Renal pelvis (tissue), 12 donors: ENCODE results near the gene STAT4. TPM values are rescaled to one million over a fixed set of nuclear protein-coding genes. Genes with fewer than 3 reads are reported as not detected.
A peak's percentile ranks its signal among the peaks of the same experiment; 100 is the strongest.

ENCODE experiments used
- DNase-seq: peaks from one replicate; pipeline ENCODE4 v3.0.0-alpha.2; 2013
- long read RNA-seq, 16 experiments: transcript quantifications; one replicate each; lab custom pipeline, GENCODE V29; 2026
- polyA plus RNA-seq, 3 donors: library from polyadenylated mRNA; unstranded; fragments of 120-200 nt; gene quantifications; one replicate each; pipeline ENCODE4 v1.2.1, GENCODE V29; 2013; ENCODE audit not compliant: insufficient read length in 3 of 3

Gene STAT4
- polyA plus RNA-seq: 1 to 10 TPM; 6.3 to 9.9 (median 7.3) TPM
- long read RNA-seq, donor 1, partial matches to known transcripts: 0 of 1 reads
- long read RNA-seq, donor 1, other reads (novel, unspliced or antisense): 0 of 1 reads
- long read RNA-seq, donor 2: 0 reads
- long read RNA-seq, donor 3: 0 reads
- long read RNA-seq, donor 4: 0 reads
- long read RNA-seq, donor 5: 0 reads
- long read RNA-seq, donor 6: 0 reads
- long read RNA-seq, donor 7: 0 reads
- long read RNA-seq, donor 8: 0 reads
- long read RNA-seq, donor 9: 0 reads
- long read RNA-seq, donor 10: 0 reads
- long read RNA-seq, donor 11: 0 reads
- long read RNA-seq, donor 12: 0 reads
- long read RNA-seq, donor 13, partial matches to known transcripts: 0 of 1 reads
- long read RNA-seq, donor 13, other reads (novel, unspliced or antisense): 0 of 1 reads
- long read RNA-seq, donor 14: 0 reads
- long read RNA-seq, donor 15: 0 reads
- long read RNA-seq, donor 16: 0 reads

GRCh38 chr2:191150600-191151330, at the start of gene STAT4:
STAT4 (minus strand) TSS chr2:191150994; CDS start chr2:191148203, 2,791 bp downstream.
- peak; percentile 73 for DNase-seq

GRCh38 chr2:191199929-191200512, 49.2 kb upstream of the STAT4 start:
- no peak for DNase-seq

GRCh38 chr2:191198271-191198670, 47.5 kb upstream of the STAT4 start:
- no peak for DNase-seq

- no peak for DNase-seq
These were observed 46.3 kb upstream of the STAT4 start for GRCh38 chr2:191197096-191197495.

GRCh38 chr2:191195021-191195420, 44.2 kb upstream of the STAT4 start:
- DNase-seq: no peak

GRCh38 chr2:191190861-191191552, 40.2 kb upstream of the STAT4 start:
- no peak for DNase-seq

GRCh38 chr2:191190435-191190834, 39.6 kb upstream of the STAT4 start:
- DNase-seq: no peak

- no peak for DNase-seq
These were observed 38.4 kb upstream of the STAT4 start for GRCh38 chr2:191189112-191189635.

GRCh38 chr2:191188550-191189093, 37.8 kb upstream of the STAT4 start:
- no peak for DNase-seq

GRCh38 chr2:191187105-191187829, 36.5 kb upstream of the STAT4 start:
- DNase-seq: no peak

- DNase-seq: no peak
These were observed 33.7 kb upstream of the STAT4 start for GRCh38 chr2:191184457-191184856.

- no peak for DNase-seq
These were observed 32.7 kb upstream of the STAT4 start for GRCh38 chr2:191183516-191183915.

GRCh38 chr2:191183081-191183480, 32.3 kb upstream of the STAT4 start:
- no peak for DNase-seq

- no peak for DNase-seq
These were observed 29.9 kb upstream of the STAT4 start for GRCh38 chr2:191180713-191181112.

- DNase-seq: no peak
These were observed 29.5 kb upstream of the STAT4 start for GRCh38 chr2:191180276-191180675.

- DNase-seq: no peak
These were observed 28.2 kb upstream of the STAT4 start for GRCh38 chr2:191178806-191179514.

- no peak for DNase-seq
These were observed 27.2 kb upstream of the STAT4 start for GRCh38 chr2:191177751-191178736.

GRCh38 chr2:191176801-191177438, 26.1 kb upstream of the STAT4 start:
- no peak for DNase-seq
